GM19397 (cell line): ENCODE data around the gene LIMK2.

ENCODE experiments used
- ATAC-seq: cut with Tn5 transposase; IDR thresholded peaks from one replicate; pipeline ENCODE4 v1.9.1; 2021; ENCODE audit warnings: mild to moderate bottlenecking, moderate library complexity; ENCODE audit not compliant: unreplicated experiment

Gene LIMK2

DNA sequence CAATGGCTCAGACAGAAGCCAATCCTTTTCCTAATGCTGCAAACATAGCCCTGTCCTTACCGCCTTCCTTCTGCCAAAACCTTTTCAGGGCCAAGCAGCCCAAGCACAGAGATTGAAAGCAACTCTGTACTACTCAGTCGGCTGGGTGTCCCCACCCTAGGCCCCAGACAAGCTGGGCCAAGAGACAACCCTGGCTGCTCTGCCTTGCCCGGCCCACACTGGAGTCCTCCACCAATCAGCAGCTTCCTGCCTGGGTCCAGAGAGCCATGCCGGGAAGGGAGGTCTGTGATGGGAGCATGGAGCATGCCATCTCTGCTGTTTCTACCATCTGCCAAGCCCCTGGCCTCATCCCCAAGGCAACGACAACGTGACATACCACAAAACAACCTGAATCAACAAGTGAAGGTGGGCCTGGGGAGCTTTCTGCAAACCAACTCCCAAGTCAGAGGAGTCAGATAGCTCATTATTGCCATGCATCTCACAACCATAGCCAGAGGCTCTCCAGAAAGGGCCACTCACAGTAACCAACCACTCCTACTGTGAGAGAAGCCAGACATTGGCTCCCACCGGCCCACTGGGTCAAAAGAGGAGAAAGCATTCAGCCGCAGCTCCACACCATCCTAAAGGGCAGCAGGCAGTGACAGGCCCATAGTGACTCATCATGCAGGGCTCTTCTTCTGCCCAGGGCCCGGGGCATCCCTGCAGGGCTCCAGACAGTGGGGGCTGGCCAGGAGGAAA lies 115.9 kb downstream of the LIMK2 start:
- ATAC-seq = no peak

DNA sequence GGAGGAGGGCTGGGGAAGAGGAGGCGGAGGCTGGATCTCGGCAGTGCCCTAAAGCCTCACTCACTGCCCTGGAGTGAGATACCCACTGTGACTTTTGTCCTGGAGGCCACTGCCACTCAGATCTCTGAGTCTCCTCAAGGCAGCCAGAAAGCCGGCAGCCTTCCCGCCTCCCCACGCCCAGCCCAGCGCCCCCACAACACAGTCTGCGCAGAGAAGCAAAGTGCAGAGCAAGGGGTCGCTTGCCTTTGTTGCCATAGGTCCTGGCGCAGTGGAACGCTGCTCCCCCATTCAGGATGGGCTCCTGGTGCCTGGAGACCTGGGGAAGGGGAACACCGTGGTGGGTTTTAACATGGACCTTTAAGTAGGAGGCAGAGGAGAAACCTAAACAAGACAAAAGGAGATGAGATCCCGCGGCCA lies 116.5 kb downstream of the LIMK2 start:
- no peak for ATAC-seq

DNA sequence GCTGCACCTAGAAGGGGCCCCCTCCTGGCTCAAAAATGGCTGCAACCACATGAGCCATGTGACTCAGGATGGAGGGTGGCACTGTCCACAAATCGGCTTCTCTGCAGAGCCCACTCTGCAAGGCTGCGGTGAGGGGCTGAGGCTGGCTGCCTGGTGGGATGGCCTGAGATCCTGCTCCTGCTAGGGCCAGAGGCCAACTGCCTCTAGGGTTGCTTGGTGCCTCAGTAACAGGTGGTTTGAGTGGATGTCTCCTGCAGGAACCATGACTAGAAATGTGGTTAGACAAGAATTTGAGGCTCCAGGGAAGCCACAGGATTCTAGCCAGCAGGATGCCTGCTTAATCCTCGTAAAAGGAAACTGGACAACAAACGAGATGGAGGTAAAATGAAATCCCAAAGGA lies 116.9 kb downstream of the LIMK2 start:
- no peak for ATAC-seq
